H1 (cell line): ENCODE results near the gene CGREF1. TPM values are rescaled to one million over a fixed set of nuclear protein-coding genes. Genes with fewer than 3 reads are reported as not detected.

ENCODE experiments used
- CTCF ChIA-PET: fragments of 300-600 bp; sonication (Branson Sonifier 250); formaldehyde crosslinking; loops from one replicate; lab custom pipeline; 2021; ENCODE audit not compliant: partially characterized antibody; lab: Charles Lee
- POLR2A ChIA-PET: fragments of 300-600 bp; sonication (Branson Sonifier 250); formaldehyde crosslinking; loops from one replicate; lab custom pipeline; 2021; ENCODE audit warnings: inconsistent platforms; ENCODE audit not compliant: partially characterized antibody; lab: Charles Lee
- DNase-seq, 2 experiments: peaks; one replicate each; pipeline versions ENCODE4 v3.0.0 to v3.0.0-alpha.2; 2010 to 2022; ENCODE audit warnings: low spot score in 2 of 2, low read depth in 1 of 2, mixed read lengths in 1 of 2
- FAIRE-seq: peaks from 2 replicates; lab custom pipeline; 2011; peaks lifted over from hg19 to GRCh38; lab: Jason Lieb, UNC
- H2AFZ ChIP-seq: 2 replicates; pipeline ENCODE4 v1.8.1; 2012; ENCODE audit warnings: low read length, inconsistent platforms
- H2AK5ac ChIP-seq: 2 replicates; pipeline ENCODE4 v1.6.1; 2013; ENCODE audit warnings: low read depth, low read length
- H2BK120ac ChIP-seq: replicated peaks from 2 replicates; pipeline ENCODE3; 2013; ENCODE audit warnings: low read depth, low read length, inconsistent platforms
- H2BK12ac ChIP-seq: 2 replicates; pipeline ENCODE4 v1.6.1; 2013; ENCODE audit warnings: low read depth, low read length
- H2BK15ac ChIP-seq: 2 replicates; pipeline ENCODE4 v1.6.1; 2013; ENCODE audit warnings: low read length
- H2BK20ac ChIP-seq: 2 replicates; pipeline ENCODE4 v1.6.1; 2013; ENCODE audit warnings: low read length
- H2BK5ac ChIP-seq: 2 replicates; pipeline ENCODE4 v1.6.1; 2013; ENCODE audit warnings: low read depth, low read length
- H3K14ac ChIP-seq: 2 replicates; pipeline ENCODE4 v1.6.1; 2013; ENCODE audit warnings: inconsistent platforms; ENCODE audit not compliant: insufficient read length
- H3K18ac ChIP-seq: 2 replicates; pipeline ENCODE4 v1.6.1; 2013; ENCODE audit warnings: low read length; ENCODE audit errors: extremely low read depth
- H3K23ac ChIP-seq: 2 replicates; pipeline ENCODE4 v1.6.1; 2013; ENCODE audit warnings: inconsistent platforms; ENCODE audit not compliant: insufficient read length
- H3K23me2 ChIP-seq: 2 replicates; pipeline ENCODE4 v1.6.1; 2013; ENCODE audit warnings: low read depth, low read length
- H3K27ac ChIP-seq: 2 replicates; pipeline ENCODE4 v1.6.1; 2011; ENCODE audit warnings: low read depth, low read length, inconsistent platforms
- H3K27me3 ChIP-seq, 4 experiments: replicated peaks in 1 of 4; 1 replicate in 1 of 4; 2 replicates in 3 of 4; pipeline versions ENCODE4 v1.6.1 to v1.8.1; 2011 to 2013; ENCODE audit warnings: low read length in 3 of 4, mild to moderate bottlenecking in 3 of 4, inconsistent platforms in 2 of 4, mixed read lengths in 2 of 4, moderate library complexity in 1 of 4; ENCODE audit not compliant: control insufficient read depth in 3 of 4, insufficient read depth in 3 of 4; ENCODE audit errors: extremely low read depth in 1 of 4
- H3K36me3 ChIP-seq, 4 experiments: 2 replicates each; pipeline versions ENCODE4 v1.6.1 to v1.8.1; 2011 to 2013; ENCODE audit warnings: mild to moderate bottlenecking in 4 of 4, low read length in 3 of 4, moderate library complexity in 2 of 4, control low read depth in 1 of 4, inconsistent platforms in 1 of 4; ENCODE audit not compliant: insufficient read depth in 4 of 4, control insufficient read depth in 2 of 4
- H3K4ac ChIP-seq: replicated peaks from 2 replicates; pipeline ENCODE3; 2013; ENCODE audit warnings: low read length, low read depth, mixed read lengths, inconsistent platforms; ENCODE audit not compliant: insufficient read length
- H3K4me1 ChIP-seq, 4 experiments: replicated peaks in 1 of 4; 1 replicate in 1 of 4; 2 replicates in 3 of 4; pipeline versions ENCODE4 v1.6.1 to v1.8.1; 2011 to 2013; ENCODE audit warnings: low read length in 3 of 4, inconsistent platforms in 2 of 4, mixed read lengths in 1 of 4; ENCODE audit not compliant: insufficient read depth in 4 of 4, control insufficient read depth in 3 of 4
- H3K4me2 ChIP-seq, 2 experiments: 2 replicates each; pipeline versions ENCODE4 v1.6.1 to v1.8.1; 2011 to 2013; ENCODE audit warnings: low read depth in 2 of 2, low read length in 2 of 2, control low read depth in 1 of 2, inconsistent platforms in 1 of 2, mild to moderate bottlenecking in 1 of 2; ENCODE audit not compliant: insufficient read depth in 1 of 2
- H3K4me3 ChIP-seq, 4 experiments: fragments of 200-600, 300-600 bp in 1 of 4; sonication (generic), shearing (Covaris generic), sonication (Bioruptor Twin) in 1 of 4; 2 replicates each; pipeline versions ENCODE4 v1.5.1 to v1.8.1; 2011 to 2016; ENCODE audit warnings: low read length in 4 of 4, low read depth in 3 of 4, control low read depth in 2 of 4, inconsistent platforms in 2 of 4, mild to moderate bottlenecking in 2 of 4, mixed read lengths in 1 of 4, moderate library complexity in 1 of 4; ENCODE audit not compliant: insufficient read depth in 2 of 4; ENCODE audit errors: extremely low read depth in 1 of 4
- H3K56ac ChIP-seq: replicated peaks from 2 replicates; pipeline ENCODE3; 2013; ENCODE audit warnings: low read depth, mild to moderate bottlenecking, mixed read lengths, low read length, inconsistent platforms; ENCODE audit not compliant: insufficient read length
- H3K79me1 ChIP-seq: 2 replicates; pipeline ENCODE4 v1.6.1; 2013; ENCODE audit warnings: low read depth, low read length, control low read depth
- H3K79me2 ChIP-seq, 2 experiments: 2 replicates each; pipeline versions ENCODE4 v1.6.1 to v1.8.1; 2012 to 2013; ENCODE audit warnings: low read length in 2 of 2, mild to moderate bottlenecking in 2 of 2, inconsistent platforms in 1 of 2; ENCODE audit not compliant: insufficient read depth in 2 of 2, control insufficient read depth in 1 of 2
- H3K9ac ChIP-seq, 4 experiments: replicated peaks in 1 of 4; 1 replicate in 1 of 4; 2 replicates in 3 of 4; pipeline versions ENCODE4 v1.6.1 to v1.8.1; 2011 to 2013; ENCODE audit warnings: low read depth in 3 of 4, low read length in 3 of 4, control low read depth in 2 of 4, mild to moderate bottlenecking in 2 of 4, moderate library complexity in 2 of 4, inconsistent platforms in 1 of 4; ENCODE audit errors: extremely low read depth in 1 of 4
- H3K9me3 ChIP-seq, 2 experiments: 2 replicates each; pipeline versions ENCODE4 v1.6.1 to v1.8.1; 2012 to 2013; ENCODE audit warnings: mild to moderate bottlenecking in 2 of 2, moderate library complexity in 2 of 2, control low read depth in 1 of 2, inconsistent platforms in 1 of 2, low read depth in 1 of 2, low read length in 1 of 2, mixed read lengths in 1 of 2; ENCODE audit not compliant: insufficient read depth in 2 of 2
- H4K20me1 ChIP-seq, 2 experiments: replicated peaks in 1 of 2; 2 replicates each; pipeline versions ENCODE3 to v1.8.1; 2011 to 2013; ENCODE audit warnings: inconsistent platforms in 2 of 2, low read length in 2 of 2, mild to moderate bottlenecking in 1 of 2; ENCODE audit not compliant: insufficient read depth in 2 of 2, control insufficient read depth in 1 of 2
- H4K5ac ChIP-seq: 2 replicates; pipeline ENCODE4 v1.6.1; 2013; ENCODE audit warnings: low read length, low read depth, mixed read lengths, inconsistent platforms; ENCODE audit not compliant: insufficient read length
- H4K8ac ChIP-seq: 2 replicates; pipeline ENCODE4 v1.8.0; 2013; ENCODE audit warnings: mild to moderate bottlenecking, moderate library complexity, low read length, inconsistent platforms; ENCODE audit not compliant: insufficient read depth; ENCODE audit errors: extremely low read depth
- H4K91ac ChIP-seq: replicated peaks from 2 replicates; pipeline ENCODE3; 2013; ENCODE audit warnings: low read length, mixed read lengths, inconsistent platforms; ENCODE audit not compliant: insufficient read length
- ATF2 ChIP-seq: IDR thresholded peaks from 2 replicates; pipeline ENCODE4 v1.6.1; 2012; ENCODE audit warnings: low read length, inconsistent platforms
- CHD1 ChIP-seq: IDR thresholded peaks from 2 replicates; pipeline ENCODE4 v1.6.1; 2012; ENCODE audit warnings: low read depth, low read length, improper control_type of control experiment
- EGR1 ChIP-seq: IDR thresholded peaks from 2 replicates; pipeline ENCODE4 v1.6.1; 2011; ENCODE audit warnings: low read depth, low read length, borderline replicate concordance
- HDAC2 ChIP-seq, 2 experiments: fragments of 300-600 bp in 1 of 2; sonication (generic) in 1 of 2; IDR thresholded peaks; 2 replicates each; pipeline ENCODE4 v1.6.1; 2011 to 2012; ENCODE audit warnings: low read depth in 2 of 2, low read length in 2 of 2, mild to moderate bottlenecking in 2 of 2, moderate library complexity in 2 of 2, borderline replicate concordance in 1 of 2, inconsistent platforms in 1 of 2
- RAD21 ChIP-seq, 2 experiments: IDR thresholded peaks in 1 of 2; conservative IDR thresholded peaks in 1 of 2; 2 replicates each; pipeline ENCODE4 v1.6.1; 2011; ENCODE audit warnings: low read depth in 2 of 2, low read length in 2 of 2, improper control_type of control experiment in 1 of 2, inconsistent platforms in 1 of 2, mild to moderate bottlenecking in 1 of 2, moderate library complexity in 1 of 2
- SIRT6 ChIP-seq: IDR thresholded peaks from one replicate; pipeline ENCODE4 v1.7.1; 2012; ENCODE audit warnings: low read length, inconsistent platforms
- SP4 ChIP-seq: IDR thresholded peaks from 2 replicates; pipeline ENCODE4 v1.6.1; 2012; ENCODE audit warnings: low read length, inconsistent platforms
- TAF7 ChIP-seq: optimal IDR thresholded peaks from 2 replicates; pipeline ENCODE3; 2011; ENCODE audit warnings: low read depth, mild to moderate bottlenecking, inconsistent platforms, low read length, moderate library complexity, borderline replicate concordance
- TBP ChIP-seq: IDR thresholded peaks from 2 replicates; pipeline ENCODE4 v1.6.1; 2011; ENCODE audit warnings: low read depth, low read length, improper control_type of control experiment
- WGBS, 2 experiments: shearing (Covaris generic) in 1 of 2; methylation state at CpG; one replicate each; pipeline versions ENCODE4 v1.1.6 to v1.1.7; 2013 to 2015; ENCODE audit warnings: low lambda C conversion rate in 2 of 2, mixed read lengths in 2 of 2, inconsistent platforms in 1 of 2, low coverage in 1 of 2, missing lambda C conversion rate in 1 of 2; ENCODE audit not compliant: insufficient replicate concordance in 2 of 2, insufficient coverage in 1 of 2, insufficient read length in 1 of 2; ENCODE audit errors: extremely low coverage in 1 of 2, missing lambda C conversion rate in 1 of 2; 5-methylcytosine and 5-hydroxymethylcytosine counted together
- polyA plus RNA-seq, 7 experiments: library from polyadenylated mRNA; depleted of rRNA in 3 of 7; stranded (reverse) in 5 of 7; unstranded in 2 of 7; fragments of >200 nt in 5 of 7; fragments of 200-250 nt in 2 of 7; gene quantifications; 1 replicate in 5 of 7; 2 replicates in 1 of 7; 4 replicates in 1 of 7; pipeline versions ENCODE4 v1.2.1 to v1.2.3, GENCODE V29; 2011 to 2013; ENCODE audit warnings: missing spikeins in 2 of 7, mixed read lengths in 2 of 7
- total RNA-seq: library from RNA; stranded (reverse); fragmentation: NEBNext Ultra II Directional; extraction: Animal tissue kit (Norgen Biotek cat#: 25700); gene quantifications from 2 replicates; pipeline ENCODE4 v1.2.1, GENCODE V29; 2021

The CGREF1 gene
- total and polyA plus RNA-seq, 2 of the 8 experiments (the other 6 are each of a cell fraction or from before 2014, with no cell fraction given), result 2.5 to 3.4 TPM

- Histone ChIP-seq H2BK120ac (no peak overlapping the region), H4K91ac (no peak overlapping the region), H3K14ac (no peak overlapping the region), H2BK15ac (no peak overlapping the region), H3K4ac (no peak overlapping the region), H3K23ac (no peak overlapping the region), H3K9me3 (no peaks in the 10 kb centered on the region), H3K4me3 (no peak overlapping the region), H4K8ac (no peak overlapping the region), H3K18ac (no peak overlapping the region), H3K23me2 (peaks cover 13% of the 10 kb centered on the region), H2BK5ac (no peak overlapping the region), H3K79me2 (no peaks in the 10 kb centered on the region), H2AFZ (no peak overlapping the region), H2BK12ac (no peak overlapping the region), H3K4me2 (no peak overlapping the region), H4K20me1 (peaks cover 0 to 4% of the 10 kb centered on the region in 2 experiments), H3K56ac (no peak overlapping the region), H3K36me3 (peaks cover 17 to 35% (median 24%) of the 10 kb centered on the region in 4 experiments), H3K9ac (no peak overlapping the region), H3K27ac (no peak overlapping the region), H2AK5ac (no peak overlapping the region), H3K27me3 (no peaks in the 10 kb centered on the region), H2BK20ac (no peak overlapping the region), H3K4me1 (no peaks in the 10 kb centered on the region; a peak in 4 of 7 replicates), H3K79me1 (no peaks in the 10 kb centered on the region), H4K5ac (no peak overlapping the region)
- CTCF ChIA-PET, result interaction anchor here (0.6 to 18.3 kb wide), 6 partner anchors 11 to 131 kb away, joined by 3 to 160 read pairs (median 4); partner anchors contain the start of genes EMILIN1 and KHK
- FAIRE-seq, result no peak
- POLR2A ChIA-PET, result interaction anchor here (1.1 to 19.3 kb wide), 6 partner anchors 13 to 303 kb away, joined by 3 to 441 read pairs (median 4); partner anchors contain the start of genes EMILIN1, GTF3C2, OST4 and TMEM214
- WGBS, 2 experiments, result 96% methylated on average over 8 of the region's 8 CpGs; no CpG with 5 or more reads in 1 of the 2 experiments
- no peak for TF ChIP-seq TBP
- no peak for TF ChIP-seq SP4
- no peak for TF ChIP-seq EGR1
- TF ChIP-seq RAD21 (IDR thresholded peaks at IDR 0.05 in 1 of 2, conservative IDR thresholded peaks at IDR 0.05 in 1 of 2; ENCODE audit: low read depth in 2 of 2, low read length in 2 of 2), result no peak
- no peak for TF ChIP-seq TAF7
- no peak for TF ChIP-seq CHD1
- no peak for TF ChIP-seq ATF2
- no peak for TF ChIP-seq HDAC2 (IDR thresholded peaks at IDR 0.05; ENCODE audit: borderline replicate concordance in 1 of 2, low read depth in 2 of 2, low read length in 2 of 2)
- no peak for TF ChIP-seq SIRT6
- DNase-seq, result no peak
Measured at GRCh38 chr2:27053776-27054175, 65.2 kb downstream of the CGREF1 start.
